MM.1S (cell line): ENCODE results near the gene TOE1.

Source experiments
- DNase-seq: peaks from one replicate; pipeline ENCODE4 v3.0.0-alpha.2; 2015
- H2AFZ ChIP-seq: fragments of 300-600 bp; sonication (generic); 2 replicates; pipeline ENCODE4 v1.6.0; 2016; ENCODE audit warnings: antibody characterized with exemption, low read length
- H3F3A ChIP-seq: fragments of 300-600 bp; sonication (generic); 2 replicates; pipeline ENCODE4 v1.6.1; 2016; ENCODE audit warnings: mild to moderate bottlenecking, antibody characterized with exemption, low read length, moderate library complexity, mixed read lengths; ENCODE audit not compliant: insufficient read depth
- H3K27ac ChIP-seq: fragments of 300-600 bp; sonication (generic); 2 replicates; pipeline ENCODE4 v1.5.1; 2016; ENCODE audit warnings: mild to moderate bottlenecking, low read length
- H3K27me3 ChIP-seq: fragments of 300-600 bp; sonication (generic); replicated peaks from 2 replicates; pipeline ENCODE4 v1.6.0; 2016; ENCODE audit warnings: low read length; ENCODE audit not compliant: insufficient read depth
- H3K36me3 ChIP-seq: fragments of 300-600 bp; sonication (generic); replicated peaks from 2 replicates; pipeline ENCODE4 v1.6.1; 2016; ENCODE audit warnings: mild to moderate bottlenecking, low read length, mixed read lengths; ENCODE audit not compliant: insufficient read depth
- H3K4me1 ChIP-seq: fragments of 300-600 bp; sonication (generic); 2 replicates; pipeline ENCODE4 v1.6.1; 2016; ENCODE audit warnings: low read length, mixed read lengths
- H3K4me2 ChIP-seq: fragments of 300-600 bp; sonication (generic); 2 replicates; pipeline ENCODE4 v1.6.0; 2016; ENCODE audit warnings: low read depth, low read length
- H3K4me3 ChIP-seq: fragments of 300-600 bp; sonication (generic); 2 replicates; pipeline ENCODE4 v1.5.1; 2016; ENCODE audit warnings: low read length, mixed read lengths
- H3K79me2 ChIP-seq: fragments of 300-600 bp; sonication (generic); 2 replicates; pipeline ENCODE4 v1.6.1; 2016; ENCODE audit warnings: mixed run types, low read length, mixed read lengths
- H3K9ac ChIP-seq: fragments of 300-600 bp; sonication (generic); 2 replicates; pipeline ENCODE4 v1.6.1; 2016; ENCODE audit warnings: low read length, mixed read lengths
- H3K9me2 ChIP-seq: fragments of 300-600 bp; sonication (generic); replicated peaks from 2 replicates; pipeline ENCODE4 v1.6.1; 2016; ENCODE audit warnings: mild to moderate bottlenecking, low read length, mixed read lengths; ENCODE audit not compliant: insufficient read depth
- H3K9me3 ChIP-seq: fragments of 300-600 bp; sonication (generic); replicated peaks from 2 replicates; pipeline ENCODE4 v1.6.1; 2016; ENCODE audit warnings: mild to moderate bottlenecking, low read length, mixed read lengths; ENCODE audit not compliant: insufficient read depth
- H4K20me1 ChIP-seq: fragments of 300-600 bp; sonication (generic); 2 replicates; pipeline ENCODE4 v1.6.1; 2016; ENCODE audit warnings: mild to moderate bottlenecking, low read length, moderate library complexity, mixed read lengths; ENCODE audit not compliant: insufficient read depth
- EZH2 ChIP-seq: fragments of 300-600 bp; sonication (generic); optimal IDR thresholded peaks from 2 replicates; pipeline ENCODE3; 2017; ENCODE audit warnings: low read depth, mild to moderate bottlenecking, antibody characterized with exemption, low read length, mixed read lengths
- EZH2phosphoT487 ChIP-seq: fragments of 300-600 bp; sonication (generic); IDR thresholded peaks from 2 replicates; pipeline ENCODE4 v1.6.1; 2018; ENCODE audit warnings: antibody characterized with exemption, low read length
- TF ChIP-seq, protein P1 (sequence below): fragments of 300-600 bp; sonication (generic); IDR thresholded peaks from 2 replicates; pipeline ENCODE4 v1.5.1; 2016; ENCODE audit warnings: antibody characterized with exemption, low read length, mixed read lengths

Gene TOE1

DNA sequence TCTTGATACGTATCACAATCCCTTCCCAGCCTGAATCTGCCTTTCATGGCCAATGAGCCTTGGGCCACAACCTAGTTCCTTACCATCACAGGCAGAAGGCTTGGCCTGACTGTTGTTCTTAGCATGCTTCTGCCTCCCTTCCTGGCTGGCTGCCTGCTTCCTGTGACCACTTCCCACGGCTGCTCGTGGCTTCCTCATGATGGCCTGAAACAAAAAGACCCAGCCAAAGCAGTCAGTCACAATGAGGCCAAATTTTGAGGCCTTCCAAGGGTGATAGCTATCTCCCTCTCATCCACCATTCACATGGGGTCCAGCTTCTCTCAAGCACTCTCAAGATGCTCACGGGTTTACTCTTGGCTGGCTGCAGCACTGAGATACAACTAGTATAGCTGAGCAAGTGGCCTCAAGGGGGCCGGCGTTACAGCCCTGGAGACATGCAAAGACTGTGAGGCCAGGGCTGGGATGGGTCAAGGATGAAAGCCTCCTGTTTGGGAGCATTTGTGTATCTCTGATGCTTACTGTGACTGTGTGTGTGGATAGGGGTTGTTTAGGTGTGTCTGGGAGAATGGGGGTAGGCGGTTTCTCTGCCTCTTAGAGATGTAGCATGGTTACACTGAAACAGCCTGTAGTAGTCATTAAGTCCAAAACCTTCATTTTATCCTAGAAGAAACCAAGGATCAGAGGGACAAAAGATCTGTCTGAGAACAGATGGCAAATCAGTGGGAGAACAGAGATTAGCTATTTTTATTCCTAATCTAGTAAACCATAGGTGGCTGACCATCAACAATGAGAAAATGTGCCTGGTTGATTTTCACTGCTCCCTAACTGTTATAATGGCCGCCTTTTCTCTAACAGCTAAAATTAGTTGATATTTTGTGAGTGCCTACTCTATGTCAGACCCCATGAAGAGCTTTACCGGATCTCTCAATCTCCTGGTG lies 5.4 kb upstream of the TOE1 start:
- Histone ChIP-seq H2AFZ (no peak overlapping the region), H3K4me2 (no peak overlapping the region), H3K27ac (no peak overlapping the region), H3K79me2 (peaks cover 4% of the 10 kb centered on the region), H3K9me2 (no peaks in the 10 kb centered on the region), H3K9ac (no peak overlapping the region), H3K36me3 (no peaks in the 10 kb centered on the region), H3K9me3 (no peaks in the 10 kb centered on the region), H4K20me1 (no peaks in the 10 kb centered on the region), H3K4me1 (no peaks in the 10 kb centered on the region), H3K27me3 (no peaks in the 10 kb centered on the region), H3K4me3 (no peak overlapping the region), H3F3A (peaks cover 9% of the 10 kb centered on the region; the same call in 1 of the 2 replicates)
- no peak for DNase-seq
- no peak for TF ChIP-seq EZH2
- TF ChIP-seq, protein P1, sequence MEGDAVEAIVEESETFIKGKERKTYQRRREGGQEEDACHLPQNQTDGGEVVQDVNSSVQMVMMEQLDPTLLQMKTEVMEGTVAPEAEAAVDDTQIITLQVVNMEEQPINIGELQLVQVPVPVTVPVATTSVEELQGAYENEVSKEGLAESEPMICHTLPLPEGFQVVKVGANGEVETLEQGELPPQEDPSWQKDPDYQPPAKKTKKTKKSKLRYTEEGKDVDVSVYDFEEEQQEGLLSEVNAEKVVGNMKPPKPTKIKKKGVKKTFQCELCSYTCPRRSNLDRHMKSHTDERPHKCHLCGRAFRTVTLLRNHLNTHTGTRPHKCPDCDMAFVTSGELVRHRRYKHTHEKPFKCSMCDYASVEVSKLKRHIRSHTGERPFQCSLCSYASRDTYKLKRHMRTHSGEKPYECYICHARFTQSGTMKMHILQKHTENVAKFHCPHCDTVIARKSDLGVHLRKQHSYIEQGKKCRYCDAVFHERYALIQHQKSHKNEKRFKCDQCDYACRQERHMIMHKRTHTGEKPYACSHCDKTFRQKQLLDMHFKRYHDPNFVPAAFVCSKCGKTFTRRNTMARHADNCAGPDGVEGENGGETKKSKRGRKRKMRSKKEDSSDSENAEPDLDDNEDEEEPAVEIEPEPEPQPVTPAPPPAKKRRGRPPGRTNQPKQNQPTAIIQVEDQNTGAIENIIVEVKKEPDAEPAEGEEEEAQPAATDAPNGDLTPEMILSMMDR = no peak
- TF ChIP-seq EZH2phosphoT487 = no peak

DNA sequence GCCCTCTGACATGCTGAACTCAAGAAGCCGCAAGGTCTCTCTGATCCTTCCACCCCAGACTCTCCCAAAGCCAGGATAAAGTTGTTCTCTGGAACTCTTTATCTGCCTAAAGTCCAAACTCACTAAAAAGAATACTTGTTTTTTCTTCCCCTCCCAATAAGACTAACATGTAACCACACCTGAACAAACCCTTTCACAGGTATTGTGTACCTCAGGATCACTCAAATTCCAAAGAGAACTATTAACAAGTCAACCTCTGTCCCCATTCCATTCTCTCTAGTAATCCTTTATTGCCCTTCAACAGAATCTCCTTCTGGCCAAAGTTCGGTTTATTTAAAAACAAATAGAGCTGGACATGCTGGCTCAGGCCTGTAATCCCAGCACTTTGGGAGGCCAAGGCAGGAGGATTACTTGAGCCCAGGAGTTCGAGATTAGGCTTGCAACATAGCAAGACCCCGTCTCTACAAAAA lies 4.1 kb upstream of the TOE1 start:
- no peaks in the 10 kb centered on the region for H3K27me3 ChIP-seq
- H3K4me1 ChIP-seq = no peaks in the 10 kb centered on the region; the same call in 1 of the 2 replicates
- peaks cover 12% of the 10 kb centered on the region for H3K79me2 ChIP-seq
- no peaks in the 10 kb centered on the region for H4K20me1 ChIP-seq
- DNase-seq = no peak
- H3K4me2 ChIP-seq = no peak overlapping the region
- H3K4me3 ChIP-seq = no peak overlapping the region
- H3K36me3 ChIP-seq = no peaks in the 10 kb centered on the region
- H3K9ac ChIP-seq = no peak overlapping the region
- no peak for TF ChIP-seq EZH2
- no peak for TF ChIP-seq EZH2phosphoT487
- TF ChIP-seq, protein P1 = no peak
- H3F3A ChIP-seq = peaks cover 22% of the 10 kb centered on the region
- H2AFZ ChIP-seq = no peak overlapping the region
- H3K27ac ChIP-seq = no peak overlapping the region
- no peaks in the 10 kb centered on the region for H3K9me2 ChIP-seq
- H3K9me3 ChIP-seq = no peaks in the 10 kb centered on the region

DNA sequence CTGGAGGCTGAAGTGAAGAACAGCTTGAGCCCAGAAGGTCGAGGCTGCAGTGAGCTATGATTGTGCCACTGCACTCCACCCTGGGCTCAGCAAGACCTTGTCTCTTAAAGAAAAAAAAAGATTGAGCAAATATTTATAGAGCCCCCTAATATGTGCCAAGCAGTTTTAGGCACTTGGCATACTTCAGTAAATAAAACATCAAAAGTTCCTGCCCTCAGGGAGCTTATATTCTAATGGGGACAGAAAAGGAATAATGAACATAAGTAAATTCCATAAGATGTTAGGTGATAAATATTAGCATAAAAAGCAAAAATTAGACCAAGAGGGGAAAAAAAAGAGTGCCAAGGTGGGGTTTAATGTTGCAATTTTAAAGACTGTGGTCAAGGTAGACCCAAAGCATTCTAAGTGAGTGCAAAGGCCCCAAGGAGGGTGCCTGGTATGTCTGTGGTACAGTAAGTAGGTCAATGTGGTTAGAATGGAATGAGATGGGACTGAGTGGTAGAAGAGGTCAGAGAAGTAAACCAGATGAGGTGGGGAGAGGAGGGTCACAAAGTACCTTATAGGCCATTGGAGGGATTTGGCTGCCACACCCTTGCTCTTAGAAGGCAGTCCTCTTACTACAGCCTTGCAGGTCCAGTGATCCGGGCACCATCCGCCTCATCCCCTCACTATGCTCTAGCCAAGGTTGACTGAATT lies 2.2 kb upstream of the TOE1 start:
- TF ChIP-seq EZH2 (no peak), EZH2phosphoT487 (no peak)
- TF ChIP-seq, protein P1 = no peak
- DNase-seq = no peak
- H3K9me3 ChIP-seq = no peaks in the 10 kb centered on the region
- no peaks in the 10 kb centered on the region for H3K27me3 ChIP-seq
- H2AFZ ChIP-seq = no peak overlapping the region
- no peaks in the 10 kb centered on the region for H4K20me1 ChIP-seq
- no peak overlapping the region for H3K27ac ChIP-seq
- no peak overlapping the region for H3K4me2 ChIP-seq
- no peaks in the 10 kb centered on the region for H3K9me2 ChIP-seq
- no peak overlapping the region for H3K4me3 ChIP-seq
- peaks cover 23% of the 10 kb centered on the region for H3F3A ChIP-seq
- H3K4me1 ChIP-seq = peaks cover 5% of the 10 kb centered on the region; the same call in 1 of the 2 replicates
- H3K9ac ChIP-seq = no peak overlapping the region
- H3K79me2 ChIP-seq = peaks cover 30% of the 10 kb centered on the region
- peaks cover 10% of the 10 kb centered on the region for H3K36me3 ChIP-seq
